ENCODE measurements around the gene UGT8. TPM values are rescaled to one million over a fixed set of nuclear protein-coding genes. Genes with fewer than 3 reads are reported as not detected.
"Not testable (repeated sequence)": the region's sequence is repeated elsewhere in the genome, so short reads cannot be mapped to it uniquely, and the experiment has no call there.

Gene UGT8, protein sequence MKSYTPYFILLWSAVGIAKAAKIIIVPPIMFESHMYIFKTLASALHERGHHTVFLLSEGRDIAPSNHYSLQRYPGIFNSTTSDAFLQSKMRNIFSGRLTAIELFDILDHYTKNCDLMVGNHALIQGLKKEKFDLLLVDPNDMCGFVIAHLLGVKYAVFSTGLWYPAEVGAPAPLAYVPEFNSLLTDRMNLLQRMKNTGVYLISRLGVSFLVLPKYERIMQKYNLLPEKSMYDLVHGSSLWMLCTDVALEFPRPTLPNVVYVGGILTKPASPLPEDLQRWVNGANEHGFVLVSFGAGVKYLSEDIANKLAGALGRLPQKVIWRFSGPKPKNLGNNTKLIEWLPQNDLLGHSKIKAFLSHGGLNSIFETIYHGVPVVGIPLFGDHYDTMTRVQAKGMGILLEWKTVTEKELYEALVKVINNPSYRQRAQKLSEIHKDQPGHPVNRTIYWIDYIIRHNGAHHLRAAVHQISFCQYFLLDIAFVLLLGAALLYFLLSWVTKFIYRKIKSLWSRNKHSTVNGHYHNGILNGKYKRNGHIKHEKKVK
- total RNA-seq: 2.2 TPM

DNA sequence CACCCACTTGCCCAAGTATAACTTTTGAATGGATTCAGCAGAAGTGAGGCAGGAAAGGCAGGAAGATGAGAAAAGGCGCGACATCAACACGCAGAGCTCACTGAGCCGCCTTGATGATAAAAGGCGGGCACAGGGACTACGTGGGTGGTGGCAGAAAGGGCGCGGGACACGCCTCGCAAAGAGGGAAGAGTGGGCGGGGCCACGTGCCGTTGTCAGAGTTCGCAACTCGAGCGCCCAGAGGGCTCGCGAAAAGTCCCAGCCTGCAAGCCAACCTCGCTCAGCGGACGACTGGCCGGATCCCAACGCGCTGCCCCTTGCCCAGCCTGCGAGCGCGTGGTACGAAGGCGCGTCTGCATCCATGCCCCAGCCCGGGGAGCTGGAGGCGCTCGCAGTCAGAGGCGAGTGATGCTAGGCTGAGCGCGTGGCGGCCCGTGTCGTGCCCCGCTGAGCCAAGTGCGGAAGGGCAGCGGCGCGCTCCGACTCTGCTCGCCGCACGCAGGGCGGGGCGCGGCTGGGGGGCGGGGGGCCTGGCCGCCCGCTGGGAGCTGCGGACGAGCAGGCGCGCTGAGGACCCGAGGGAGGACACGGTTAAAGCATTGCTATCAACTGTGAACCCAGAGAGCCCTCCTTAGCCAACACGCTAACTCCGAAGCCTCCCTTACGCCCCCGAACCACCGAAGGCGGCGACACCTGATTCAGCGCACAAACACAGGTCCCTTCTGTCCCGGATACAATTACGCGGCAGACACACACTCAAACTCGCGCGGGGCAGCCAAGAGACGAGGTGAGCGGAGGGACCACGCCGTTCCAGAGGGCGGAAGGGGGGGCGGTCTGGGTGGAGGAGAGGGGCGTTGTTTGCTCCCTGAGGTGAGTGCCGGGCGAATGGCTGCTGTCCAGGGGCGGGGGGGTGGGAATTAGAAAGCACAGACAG is at the start of gene UGT8:
TSS of gene UGT8 (plus strand) at position 617 of the 931 bp plus-strand sequence. CDS start 24,074 bp downstream, outside the sequence.
- DNase-seq (ENCODE audit: low spot score): no peak

DNA sequence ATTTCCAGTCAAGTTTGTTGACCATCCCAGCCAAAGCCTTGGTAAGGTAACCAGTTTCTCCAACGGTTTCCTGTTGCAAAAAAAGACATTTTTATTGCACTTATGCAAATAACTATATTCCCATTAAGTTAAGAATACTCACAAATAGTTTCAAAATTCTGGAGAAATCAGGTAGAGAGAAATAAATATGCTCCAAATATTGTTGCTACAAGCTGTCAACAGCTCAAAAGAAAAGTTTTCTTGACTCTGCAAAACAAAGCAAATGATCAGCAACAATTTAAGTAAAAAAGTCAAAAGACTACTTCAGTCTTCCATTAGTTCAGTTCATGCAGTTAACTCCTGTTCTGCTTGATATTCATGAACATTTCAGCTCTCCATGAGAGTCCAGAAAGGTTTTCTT is 49.0 kb upstream of the UGT8 start:
- no peak for DNase-seq (ENCODE audit: low spot score)

DNA sequence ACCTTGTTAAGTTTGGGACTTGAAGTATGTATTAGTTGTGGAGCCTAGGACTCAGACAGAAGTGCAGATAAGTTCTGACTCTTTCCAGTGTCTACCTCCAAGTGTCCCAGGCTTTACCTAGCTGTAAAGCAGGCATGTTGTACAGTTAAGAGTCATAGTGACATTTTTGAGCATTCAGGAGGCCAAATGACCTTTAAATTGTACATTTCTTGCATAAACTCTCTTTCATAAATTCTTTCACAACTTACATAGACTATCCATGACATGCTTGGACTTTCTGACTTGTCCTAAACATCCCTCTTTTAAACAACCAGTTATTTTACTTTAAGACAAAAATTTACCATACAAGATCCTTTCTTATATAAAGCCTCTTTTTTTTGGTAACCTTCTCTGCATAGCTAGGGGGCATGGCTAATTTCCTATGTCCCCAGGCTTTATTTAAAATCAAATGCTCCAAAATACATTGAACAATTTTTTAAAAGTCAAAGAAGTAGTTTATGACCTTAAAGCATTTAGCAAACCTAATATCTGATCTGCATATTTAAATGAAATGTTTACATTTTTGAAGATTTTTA is 40.1 kb upstream of the UGT8 start:
- no peak for DNase-seq (ENCODE audit: low spot score)

DNA sequence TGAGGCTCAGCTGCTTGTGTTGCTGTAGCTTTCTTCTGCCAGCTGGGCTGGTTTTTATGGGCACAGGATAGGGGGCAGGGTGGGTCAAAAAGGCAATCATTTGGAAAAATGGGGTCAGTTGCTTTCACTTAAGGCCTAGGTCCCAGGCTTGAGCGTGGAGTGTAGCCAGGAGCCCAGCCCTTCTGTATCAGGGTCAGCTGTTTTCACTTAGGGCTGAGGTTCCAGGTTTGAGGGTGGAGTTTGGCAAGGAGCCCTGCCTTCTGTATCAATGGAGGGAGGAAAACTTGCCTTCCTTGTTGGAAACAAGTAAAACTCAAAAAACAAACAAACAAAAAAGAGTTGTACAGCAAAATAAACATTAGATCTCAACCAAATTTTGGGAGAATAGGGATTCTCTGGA is 37.0 kb upstream of the UGT8 start:
- DNase-seq (ENCODE audit: low spot score): no peak

DNA sequence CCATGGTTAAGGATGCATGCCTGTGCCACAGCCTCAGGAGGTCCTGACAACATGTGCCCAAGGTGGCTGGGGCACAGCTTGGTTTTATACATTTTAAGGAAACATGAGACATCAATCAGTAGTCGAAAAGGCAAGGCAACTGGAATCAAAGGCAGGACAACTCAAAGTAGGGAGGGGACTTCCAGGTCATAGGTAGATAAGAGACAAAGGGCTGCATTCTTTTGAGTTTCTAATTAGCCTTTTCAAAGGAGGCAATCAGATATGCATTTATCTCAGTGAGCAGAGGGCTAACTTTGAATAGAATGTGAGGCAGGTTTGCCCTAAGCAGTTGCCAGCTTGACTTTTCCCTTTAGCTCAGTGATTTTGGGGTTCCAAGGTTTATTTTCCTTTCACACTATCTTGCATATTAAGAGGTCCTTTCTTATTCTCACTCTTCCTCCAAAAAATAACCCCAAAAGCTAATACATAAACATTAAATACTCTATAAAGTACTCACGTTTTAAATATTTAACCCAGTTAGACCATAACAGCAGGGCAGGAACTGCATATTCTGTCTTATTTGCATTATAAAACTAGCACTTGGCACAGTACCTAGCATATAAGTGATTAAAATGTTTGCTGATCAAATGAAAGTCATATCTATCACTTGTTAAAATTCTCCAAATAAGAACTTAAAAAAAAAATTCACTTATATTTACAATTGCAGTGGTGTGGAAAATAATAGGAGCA is 36.3 kb upstream of the UGT8 start:
- DNase-seq (ENCODE audit: low spot score): no peak

DNA sequence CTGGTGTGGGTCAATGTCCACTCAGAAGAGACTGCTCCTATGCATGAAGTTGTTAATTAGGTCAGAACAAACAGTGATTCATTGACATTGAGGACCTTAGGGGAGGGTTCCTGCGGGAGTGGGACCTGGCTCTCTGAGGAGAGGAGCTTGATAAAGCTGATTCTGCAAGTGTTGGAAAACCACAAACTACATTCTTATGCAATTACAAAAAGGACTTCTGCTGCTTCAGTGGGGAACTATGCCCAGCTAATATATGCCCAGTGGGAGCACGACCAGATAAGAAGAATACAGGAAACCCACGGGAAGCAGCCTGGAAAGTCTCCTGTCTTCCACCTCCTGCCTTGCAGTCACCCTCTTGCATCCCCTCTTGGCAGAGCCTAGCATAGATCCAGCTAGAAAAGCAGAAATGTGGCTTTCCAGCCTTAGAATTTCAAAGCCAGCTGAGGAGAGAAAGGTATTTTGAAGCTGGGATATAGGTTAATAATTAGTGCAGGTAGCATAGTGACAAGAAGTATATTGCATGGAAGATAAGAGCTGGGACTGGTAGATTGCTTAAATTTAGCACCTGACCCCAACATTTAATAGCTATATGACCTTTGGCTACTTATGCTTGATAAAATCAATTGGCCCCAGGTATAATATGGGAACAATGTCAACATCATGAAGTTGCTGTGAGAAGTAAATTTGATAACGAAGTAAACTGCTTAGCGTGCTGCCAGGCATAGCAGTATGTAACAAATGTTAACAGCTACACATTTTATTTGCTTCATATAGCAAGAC is 34.9 kb upstream of the UGT8 start:
- DNase-seq (ENCODE audit: low spot score): no peak

DNA sequence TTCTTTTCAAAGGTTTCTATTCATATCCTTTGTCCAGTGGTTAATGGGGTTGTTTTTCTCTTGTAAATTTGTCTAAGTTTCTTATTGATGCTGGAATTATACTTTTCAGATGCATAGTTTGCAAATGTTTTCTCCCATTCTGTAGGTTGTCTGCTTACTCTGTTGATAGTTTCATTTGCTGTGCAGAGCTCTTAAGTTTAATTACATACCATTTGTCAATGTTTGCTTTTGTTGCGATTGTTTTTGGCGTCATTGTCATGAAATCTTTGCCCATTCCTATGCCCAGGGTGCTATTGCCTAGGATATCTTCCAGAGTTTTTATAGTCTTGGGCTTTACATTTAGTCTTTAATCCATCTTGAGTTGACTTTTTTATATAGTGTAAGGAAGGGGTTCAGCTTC is 21.2 kb upstream of the UGT8 start:
- no peak for DNase-seq (ENCODE audit: low spot score)

DNA sequence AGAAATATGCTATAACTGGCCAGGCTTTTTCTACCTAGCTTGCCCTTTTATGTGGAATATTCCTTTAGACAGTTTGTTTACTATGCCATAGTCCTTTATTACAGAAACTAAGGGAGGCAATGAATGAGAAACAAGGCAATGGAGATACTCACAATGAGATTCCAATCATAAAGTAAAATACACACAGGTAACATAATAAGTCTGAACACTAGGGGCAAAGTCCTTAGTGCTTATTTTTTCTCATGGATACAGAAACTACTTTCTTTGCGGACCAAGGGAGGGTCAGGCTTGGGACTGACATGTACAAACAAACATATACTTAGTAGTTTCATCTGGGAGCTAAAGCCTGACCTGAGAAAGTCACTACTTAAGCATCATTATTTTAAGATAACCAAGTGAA is 16.0 kb upstream of the UGT8 start:
- DNase-seq (ENCODE audit: low spot score): no peak

DNA sequence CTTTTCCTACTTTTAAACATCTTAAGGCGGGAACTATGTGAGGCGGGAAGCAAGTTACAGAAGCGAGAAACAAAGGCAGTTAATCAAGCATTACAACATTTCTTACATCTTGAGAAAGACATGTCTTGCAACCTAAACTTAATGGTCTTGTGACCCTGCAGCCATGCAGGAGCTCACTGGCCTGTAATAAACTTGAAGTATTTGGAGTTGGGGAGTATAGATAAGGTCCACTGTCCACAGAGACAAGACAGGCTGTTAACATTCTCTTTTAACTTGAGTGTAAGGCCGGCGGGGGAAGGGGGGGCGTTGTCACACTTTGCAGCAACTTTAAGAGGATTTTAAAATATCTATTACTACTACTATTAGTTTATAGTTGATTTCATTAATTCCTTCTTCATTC is 10.3 kb upstream of the UGT8 start:
- no peak for DNase-seq (ENCODE audit: low spot score)

DNA sequence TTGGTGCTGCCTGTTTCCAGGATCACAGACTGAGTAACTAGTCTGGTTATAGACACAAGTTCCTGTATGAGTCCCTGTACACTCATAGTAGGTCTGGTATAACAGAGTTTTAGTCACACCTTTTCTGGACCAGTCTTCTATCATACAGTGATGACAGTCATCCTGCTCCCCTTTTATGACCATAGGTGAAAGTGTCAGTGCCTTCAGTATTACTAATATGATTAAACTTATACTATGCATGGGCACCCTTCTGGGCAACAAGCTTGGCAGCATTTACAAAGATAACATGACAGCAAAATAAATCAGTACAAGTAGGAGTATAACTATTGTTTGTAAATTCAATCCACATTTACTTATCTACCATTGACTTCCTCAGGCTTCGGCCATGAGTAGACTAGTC is 8.2 kb upstream of the UGT8 start:
- not testable (repeated sequence) for DNase-seq (ENCODE audit: low spot score)

DNA sequence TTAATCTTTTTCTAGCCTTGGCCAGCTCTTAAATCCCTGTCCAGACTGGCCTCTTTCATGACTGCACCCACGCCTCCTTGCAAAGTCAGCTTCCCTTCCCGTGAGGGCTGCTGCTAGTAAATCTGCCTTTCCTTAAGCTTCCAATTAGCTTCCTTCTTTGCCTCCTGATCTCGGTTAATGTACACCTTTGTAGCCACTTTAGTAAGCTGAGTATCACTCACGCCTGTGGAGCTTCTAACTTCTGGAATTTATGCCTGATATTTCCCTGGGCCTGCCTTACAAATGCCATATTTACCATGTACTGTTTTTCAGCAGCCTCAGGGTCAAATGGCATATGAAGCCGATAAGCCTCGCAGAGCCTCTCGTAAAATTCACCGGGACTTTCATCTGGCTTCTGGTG is 5.1 kb upstream of the UGT8 start:
- DNase-seq (ENCODE audit: low spot score): no peak

DNA sequence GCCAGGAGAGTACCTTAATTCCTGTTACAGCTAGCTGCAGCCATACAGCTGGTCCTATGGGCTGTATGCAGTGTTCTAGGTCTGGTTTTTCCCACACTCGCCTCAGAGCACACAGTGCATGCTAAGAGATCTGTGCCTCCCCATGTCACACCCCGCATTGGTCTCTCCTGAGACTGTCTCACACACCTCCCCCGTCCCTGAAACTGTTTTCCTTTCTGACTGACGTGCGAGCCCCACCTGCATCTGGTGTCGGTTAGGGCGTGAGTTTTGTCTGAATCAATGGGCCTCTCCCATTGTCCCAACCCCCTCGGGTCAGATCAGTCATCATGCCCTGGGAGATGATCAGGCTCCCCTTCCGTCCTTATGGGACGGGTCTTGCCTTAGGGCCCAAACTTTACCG is 3.4 kb upstream of the UGT8 start:
- DNase-seq (ENCODE audit: low spot score): no peak

DNA sequence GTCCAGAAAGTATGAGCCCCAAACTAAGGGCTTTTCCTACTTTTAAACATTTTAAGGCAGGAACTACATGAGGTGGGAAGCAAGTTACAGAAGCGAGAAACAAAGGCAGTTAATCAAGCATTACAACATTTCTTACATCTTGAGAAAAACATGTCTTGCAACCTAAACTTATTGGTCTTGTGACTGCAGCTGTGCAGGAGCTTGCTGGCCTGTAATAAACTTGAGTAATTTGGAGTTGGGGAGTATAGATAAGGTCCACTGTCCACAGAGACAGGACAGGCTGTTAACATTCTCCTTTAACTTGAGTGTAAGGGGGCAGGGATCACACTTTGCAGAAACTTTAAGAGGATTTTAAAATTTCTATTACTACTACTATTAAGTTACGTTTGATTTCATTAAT is 2.7 kb upstream of the UGT8 start:
- DNase-seq (ENCODE audit: low spot score): no peak

DNA sequence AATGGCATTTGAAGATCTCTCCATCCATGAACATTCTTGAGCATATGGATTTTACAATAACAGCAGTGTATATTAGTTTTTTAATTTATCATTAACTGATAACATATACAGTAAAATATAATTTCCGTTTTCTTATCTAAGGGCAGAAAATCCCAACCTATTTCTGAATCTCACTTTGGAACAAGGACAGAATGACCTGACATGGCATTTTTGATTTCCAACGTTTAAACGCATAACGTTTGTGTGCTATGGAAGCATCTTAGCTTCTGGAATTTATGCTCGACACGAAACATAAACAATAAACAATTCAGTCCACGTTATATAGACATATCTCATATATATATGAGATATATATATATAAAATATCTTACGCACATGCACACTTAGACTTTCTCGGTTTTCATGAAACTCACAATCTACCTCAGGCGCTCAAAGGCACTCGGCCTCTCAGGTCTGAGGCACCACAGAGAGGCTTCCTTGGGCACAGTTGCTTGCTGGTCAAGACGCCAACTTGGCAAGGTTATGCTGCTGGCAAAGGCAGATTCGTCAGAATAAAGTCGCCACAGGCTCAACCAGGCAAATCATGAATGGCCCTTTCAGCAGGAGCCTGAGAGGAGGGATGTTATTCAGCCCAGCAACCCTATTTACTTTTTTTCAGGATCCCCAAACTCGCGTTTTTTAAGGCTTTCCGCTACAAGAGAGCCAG is 1.0 kb upstream of the UGT8 start:
- DNase-seq (ENCODE audit: low spot score): no peak

DNA sequence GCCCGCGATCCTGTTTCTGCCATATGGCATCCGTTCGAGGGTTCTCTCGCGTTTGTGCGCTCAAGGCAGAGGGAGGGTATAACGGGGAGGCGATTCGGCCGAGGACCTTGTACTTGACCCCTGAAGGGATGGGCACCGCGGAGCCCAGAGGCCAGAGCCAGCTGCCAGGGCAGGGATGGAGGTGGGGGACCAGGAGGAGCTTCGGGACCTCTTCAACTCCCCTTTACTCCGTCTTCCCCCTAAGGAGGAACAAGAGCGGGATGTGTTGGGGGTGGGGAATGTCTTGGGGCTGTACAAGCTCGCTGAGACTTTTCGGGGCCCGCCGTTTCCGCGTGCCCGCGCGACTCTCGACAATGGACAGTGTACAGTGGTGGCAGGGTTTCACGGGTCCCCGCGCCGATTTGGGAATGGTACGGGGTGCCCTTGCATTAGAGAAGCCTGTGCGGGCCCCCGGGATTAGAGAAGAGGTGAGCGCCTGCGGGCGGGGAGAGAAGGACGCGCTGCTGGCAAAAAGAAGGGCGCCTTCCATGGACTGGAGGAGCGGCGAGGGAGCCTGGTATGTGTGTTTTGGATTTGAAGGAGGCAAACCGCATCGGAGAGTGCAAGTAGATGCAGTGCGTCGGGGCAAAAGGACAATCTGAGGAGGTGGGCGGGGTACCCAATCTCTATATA is 760 bp downstream of the UGT8 start:
- no peak for DNase-seq (ENCODE audit: low spot score)

DNA sequence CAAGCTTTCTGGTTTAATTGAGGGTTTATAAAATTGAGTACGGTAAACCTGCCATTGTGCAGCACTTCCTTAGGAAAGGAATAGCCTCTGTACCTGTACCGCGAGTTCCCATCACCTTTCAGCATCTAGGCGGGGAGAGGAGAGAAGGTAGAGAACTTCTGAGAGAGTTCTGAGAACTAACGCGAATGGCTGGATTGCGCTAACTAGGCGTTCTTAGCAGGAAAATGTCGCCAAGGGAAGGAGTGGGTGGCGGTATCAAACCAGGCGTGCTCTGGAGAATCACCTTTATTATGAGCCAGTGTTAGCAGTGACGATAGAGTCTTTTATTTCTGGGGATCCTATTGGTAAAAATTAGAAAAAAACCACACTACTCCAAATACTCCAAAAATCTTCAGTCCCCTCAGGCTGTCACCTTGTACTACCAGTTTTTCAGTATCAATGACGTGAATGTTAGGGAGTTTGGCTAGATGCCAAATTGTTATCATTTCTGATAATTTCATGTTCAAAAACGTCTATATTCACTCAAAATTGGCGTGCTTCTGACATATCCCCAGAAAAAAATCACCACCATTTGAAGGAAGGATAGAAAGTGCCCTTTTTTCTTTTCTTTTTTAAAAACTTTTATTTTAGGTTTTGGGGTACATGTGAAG is 1.4 kb downstream of the UGT8 start:
- DNase-seq (ENCODE audit: low spot score): no peak

DNA sequence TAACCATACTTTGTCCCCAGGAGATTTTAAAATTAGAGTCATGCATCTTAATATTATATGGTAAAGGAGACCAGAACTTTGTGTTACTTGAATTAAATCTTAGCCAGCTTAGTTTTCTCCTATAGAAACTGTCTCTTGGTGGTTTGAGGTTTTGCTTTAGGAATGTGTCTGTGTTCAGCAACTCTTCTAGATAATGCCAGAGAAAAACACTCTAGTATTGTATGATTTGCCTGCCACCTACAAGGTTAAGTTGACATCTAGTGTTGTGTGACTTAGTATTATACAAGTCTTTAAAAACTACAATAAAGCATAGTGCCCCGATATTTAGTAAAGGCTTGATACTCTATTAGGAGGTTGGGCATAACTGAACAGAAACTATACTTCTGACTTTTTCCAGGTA is 2.1 kb downstream of the UGT8 start:
- DNase-seq (ENCODE audit: low spot score): no peak

DNA sequence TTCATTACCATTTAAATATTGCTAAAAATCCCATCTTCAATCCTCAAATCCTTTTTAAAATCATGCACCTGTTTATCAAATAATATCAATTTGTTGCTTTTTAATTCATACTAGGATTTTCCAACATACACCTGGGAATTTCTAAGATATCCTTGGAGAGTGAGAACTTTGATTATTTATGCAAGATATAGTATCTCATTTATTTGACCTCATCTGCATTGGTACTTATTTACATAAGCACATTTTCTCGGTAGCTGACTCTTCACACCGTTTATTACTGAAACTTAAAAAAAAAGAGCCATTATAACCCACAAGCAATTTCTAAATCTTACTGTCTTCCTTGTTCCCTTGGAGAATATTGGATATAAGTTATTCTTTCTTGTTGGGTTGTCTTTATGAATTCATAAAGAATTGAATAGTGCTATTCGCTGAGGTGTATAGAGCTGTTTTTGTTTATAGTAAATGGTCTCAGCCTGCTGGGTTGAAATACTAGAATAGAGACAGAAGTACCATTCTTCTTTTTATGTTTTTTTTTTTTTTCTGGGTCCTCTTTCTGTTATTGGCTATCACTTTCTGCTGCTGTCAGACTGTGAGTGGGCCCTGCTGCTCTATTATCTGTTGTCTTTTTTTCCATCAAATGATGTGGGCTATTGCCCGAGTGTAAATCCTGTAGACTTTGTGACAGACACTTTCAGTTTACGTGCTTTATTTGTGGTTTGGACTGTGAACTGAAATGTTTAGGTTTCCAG is 2.9 kb downstream of the UGT8 start:
- no peak for DNase-seq (ENCODE audit: low spot score)

Data from ureter (tissue), 1 donor.